HG02973 (cell line): ENCODE measurements around the gene PIM1.

Source experiments
- ATAC-seq: cut with Tn5 transposase; IDR thresholded peaks from one replicate; pipeline ENCODE4 v1.9.1; 2021; ENCODE audit warnings: moderate library complexity; ENCODE audit not compliant: unreplicated experiment

Gene PIM1

DNA sequence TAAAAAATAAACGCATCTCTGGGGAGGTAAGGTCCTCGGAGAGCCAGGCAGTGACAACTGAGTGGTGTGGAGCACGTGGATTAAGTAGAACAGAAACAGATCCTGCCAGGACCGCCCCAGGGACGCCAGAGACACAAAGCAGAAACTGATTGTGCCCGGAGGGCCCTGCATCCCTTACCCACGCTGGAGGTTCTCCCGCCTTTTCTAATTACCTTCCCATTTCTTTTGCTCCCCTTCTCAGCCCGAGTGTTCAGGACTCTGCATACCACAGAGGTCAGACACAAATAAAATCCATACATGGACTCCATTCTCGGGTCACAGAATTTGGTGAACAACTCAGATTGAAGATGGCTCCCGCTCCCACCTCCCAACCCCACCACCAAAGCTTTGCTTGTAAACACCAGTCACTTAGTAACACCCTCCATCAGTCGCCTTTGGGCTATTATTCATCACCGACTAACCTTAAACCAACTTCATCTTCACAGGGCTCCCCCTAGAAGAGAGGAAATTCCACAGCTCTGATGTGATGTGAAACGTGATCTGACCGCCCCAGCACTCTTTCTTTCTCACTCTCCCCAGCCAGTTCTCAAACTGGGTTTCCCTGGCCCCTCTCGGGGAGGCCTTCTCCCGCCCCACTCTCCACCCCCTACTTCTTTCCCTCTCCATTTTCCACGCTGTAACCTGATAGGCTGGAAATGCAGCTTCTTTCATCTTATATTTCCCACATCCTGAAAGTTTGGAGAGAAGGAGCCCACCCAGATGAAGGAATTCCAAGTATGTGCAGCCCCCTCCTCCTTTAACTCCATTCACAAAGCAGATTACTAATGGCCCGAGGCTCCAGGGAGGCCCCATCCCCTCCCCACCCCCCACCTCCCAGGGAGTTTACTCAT, 32.5 kb upstream of the PIM1 start:
- no peak for ATAC-seq

DNA sequence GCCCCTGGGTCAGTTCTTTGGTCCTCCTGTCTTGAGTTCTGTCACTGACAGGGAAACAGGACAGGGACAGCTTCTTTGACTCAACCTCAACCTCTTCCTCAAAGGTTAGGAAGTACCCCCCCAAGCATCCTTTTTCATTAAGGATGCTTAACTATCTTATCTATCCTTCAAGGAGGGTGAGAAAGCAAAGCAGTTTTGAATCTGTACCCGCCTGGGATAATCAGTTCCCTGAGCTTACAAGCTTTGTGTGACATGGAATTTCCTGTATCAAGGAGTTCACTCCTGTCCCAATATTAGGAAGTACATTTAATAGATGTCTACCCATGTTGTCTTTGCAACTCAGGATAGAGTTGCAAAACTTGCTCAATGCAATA, 31.1 kb upstream of the PIM1 start:
- no peak for ATAC-seq

DNA sequence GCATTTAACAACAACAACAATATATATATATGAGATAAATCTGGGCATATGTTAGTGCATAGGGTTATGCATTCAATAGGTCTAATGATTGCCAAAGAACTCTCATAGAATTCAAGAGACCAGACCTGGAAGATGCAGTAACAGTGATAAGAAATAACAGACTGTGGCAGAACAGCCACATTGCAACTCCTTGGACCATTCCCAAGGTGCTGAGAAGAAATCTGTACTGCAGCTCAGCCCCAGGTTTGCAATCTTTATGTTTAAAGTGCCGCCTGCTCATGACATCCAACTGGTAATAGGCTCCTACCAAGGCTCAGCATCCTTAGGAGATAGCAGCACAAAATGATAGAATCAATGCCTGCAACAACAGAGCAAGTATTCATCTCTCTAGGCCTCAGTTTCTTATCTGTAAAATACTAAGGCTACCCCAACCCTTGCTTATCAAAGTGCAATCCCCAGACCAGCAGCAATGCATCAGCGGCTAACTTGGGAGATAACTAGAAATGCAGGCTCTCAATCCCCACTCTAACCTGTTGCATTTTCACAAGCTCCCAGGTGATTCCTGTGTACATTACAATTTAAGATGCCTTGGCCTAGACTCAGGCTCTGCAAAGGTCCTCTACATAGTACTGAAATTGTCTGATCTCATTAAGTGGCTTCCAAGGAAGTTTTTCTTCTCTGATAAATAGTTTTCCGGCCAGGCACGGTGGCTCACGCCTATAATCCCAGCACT, 30.6 kb upstream of the PIM1 start:
- no peak for ATAC-seq

DNA sequence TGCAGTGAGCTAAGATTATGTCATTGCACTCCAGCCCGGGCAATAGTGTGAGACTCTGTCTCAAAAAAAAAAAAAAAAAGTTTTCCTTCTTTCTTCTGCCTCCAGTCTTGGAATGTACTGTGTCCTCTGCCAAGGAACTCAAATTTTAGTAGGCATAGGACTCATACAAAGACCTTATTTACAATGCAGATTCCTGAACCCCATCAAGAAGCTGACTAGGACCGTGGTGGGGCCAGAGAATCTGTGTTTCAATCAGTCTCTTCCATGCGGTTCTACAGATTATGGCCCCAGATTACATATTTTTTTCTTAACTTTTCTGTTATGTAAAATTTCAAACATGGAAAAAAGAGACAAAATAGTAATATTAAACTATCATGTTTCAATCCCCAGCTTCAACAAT, 29.8 kb upstream of the PIM1 start:
- ATAC-seq: no peak

DNA sequence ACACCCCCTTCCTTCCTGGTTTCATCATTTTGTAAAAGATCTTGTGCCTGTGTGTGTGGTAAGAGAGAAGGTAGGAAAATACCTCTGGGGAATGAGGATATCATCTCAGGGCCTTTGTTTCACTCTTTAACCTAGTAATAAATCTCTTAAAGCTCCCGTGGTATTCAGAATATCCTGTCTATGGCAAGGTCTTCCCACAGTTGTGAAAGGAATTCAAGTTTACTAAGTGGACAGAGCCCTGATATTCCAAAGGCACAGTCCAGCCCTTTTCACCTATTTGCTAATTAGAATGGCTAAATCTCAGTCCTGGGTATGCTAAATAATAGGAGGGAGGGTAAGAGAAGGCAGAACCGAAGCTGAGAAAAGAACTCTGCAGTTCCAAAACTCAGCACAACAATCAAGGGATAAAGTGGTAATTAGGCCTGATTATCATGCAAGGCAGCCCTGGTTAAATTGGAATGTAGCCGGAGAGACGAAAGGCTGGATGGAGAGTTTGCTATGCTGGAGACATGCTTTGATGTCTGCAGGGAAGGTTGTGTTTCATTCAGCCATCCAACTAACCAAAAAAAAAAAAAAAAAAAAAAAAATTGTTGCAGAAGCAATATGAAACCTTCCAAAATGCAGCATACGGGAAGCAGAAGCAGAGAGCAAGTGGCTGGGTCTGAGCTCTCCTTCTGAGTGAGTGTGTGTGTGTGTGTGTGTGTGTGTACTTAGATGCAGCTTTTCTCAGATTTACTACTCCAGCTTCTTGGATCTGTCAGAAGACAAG, 28.5 kb upstream of the PIM1 start:
- ATAC-seq: no peak

DNA sequence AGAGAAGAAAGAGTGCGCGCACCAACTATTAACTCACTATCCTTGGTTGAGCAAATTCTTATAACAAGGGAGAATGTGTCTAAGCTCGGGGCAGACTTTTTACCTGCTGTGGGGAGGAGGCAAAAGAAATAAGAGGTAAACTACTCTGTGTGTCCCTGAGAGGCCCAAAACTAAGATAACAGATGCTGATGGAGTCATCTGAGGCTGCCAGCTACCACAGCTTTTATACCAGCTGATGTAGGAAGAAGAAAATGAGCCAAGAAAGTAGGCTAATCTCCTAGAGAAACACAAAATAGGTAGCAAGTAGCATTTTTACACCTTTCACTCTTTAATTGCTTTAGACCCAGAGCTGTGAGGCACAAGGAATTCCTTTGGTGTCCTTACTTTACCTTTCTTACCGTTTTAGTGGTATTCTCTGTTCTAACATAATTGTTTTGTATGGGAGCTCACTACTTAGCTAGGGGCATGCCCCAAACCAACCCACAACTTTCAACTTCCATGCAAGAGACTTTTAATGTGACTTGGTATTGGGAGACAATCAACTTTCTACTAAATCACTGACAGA, 27.8 kb upstream of the PIM1 start:
- no peak for ATAC-seq

DNA sequence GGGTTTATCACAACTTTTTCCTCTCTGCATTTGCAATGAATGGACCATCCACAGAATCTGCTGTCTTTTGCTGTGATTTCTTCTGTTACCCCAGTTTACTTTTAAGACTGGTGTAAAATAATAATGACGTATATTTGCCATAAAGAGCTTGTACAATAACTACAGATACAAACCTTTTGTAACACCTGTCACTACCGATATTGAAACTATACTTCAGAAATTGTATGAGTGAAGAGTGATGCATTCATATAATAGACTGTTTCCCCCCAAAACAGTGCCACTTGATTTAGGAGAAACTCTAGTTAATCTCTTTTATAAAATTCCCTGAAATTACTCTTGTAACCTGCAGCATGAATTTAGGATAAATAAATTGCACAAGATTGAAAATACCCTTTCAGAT, 26.4 kb upstream of the PIM1 start:
- no peak for ATAC-seq

DNA sequence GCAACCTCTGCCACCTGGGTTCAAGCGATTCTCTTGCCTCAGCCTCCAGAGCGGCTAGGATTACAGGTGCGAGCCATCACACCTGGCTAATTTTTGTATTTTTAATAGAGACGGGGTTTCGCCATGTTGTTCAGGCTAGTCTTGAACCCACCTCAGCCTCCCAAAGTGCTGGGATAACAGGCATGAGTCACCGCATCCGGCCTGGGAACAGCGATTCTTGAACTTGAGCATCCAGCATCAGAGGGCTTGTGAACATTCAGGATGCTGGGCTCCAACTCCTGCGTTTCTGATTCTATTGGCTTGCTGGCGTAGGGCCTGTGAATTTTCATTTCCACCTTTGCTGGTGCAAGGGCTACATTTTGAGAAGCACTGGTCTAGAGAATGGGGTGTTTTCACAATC, 24.5 kb upstream of the PIM1 start:
- no peak for ATAC-seq

DNA sequence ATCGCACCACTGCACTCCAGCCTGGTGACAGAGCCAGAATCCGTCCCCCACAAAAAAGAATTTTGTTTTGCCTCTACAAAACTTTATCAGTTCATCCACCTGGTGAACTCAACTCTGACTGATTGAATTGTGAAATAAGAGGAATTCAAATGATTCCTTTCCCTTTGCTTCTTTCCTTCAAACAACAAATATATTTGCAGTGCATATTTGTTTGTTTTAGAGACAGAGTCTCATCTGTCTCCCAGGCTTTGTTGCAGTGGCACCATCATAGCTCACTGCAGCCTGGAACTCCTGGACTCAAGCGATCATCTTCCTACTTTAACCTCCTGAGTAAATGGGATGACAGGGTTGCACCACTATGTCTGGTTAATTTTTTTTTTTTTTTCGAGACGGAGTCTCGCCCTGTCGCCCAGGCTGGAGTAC, 23.2 kb upstream of the PIM1 start:
- no peak for ATAC-seq

DNA sequence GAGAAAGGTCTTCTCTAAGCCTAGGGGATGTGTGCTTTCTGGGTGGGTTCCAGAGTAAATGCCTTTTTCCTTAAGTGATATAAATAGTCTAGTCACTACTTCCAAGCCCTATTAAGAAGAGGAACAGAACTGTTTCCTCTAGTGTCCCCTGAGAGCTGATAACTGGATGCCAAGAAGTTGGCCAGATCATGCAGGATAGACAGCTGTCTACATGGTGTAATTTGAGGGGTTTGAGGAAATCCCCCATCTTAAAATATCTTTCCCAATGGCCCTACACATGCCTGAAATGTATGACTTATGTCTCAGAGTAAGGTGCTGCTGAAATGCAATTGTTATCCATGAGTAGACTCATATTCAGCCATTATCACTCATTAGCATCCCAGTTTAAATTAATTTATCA, 20.2 kb upstream of the PIM1 start:
- ATAC-seq: no peak

DNA sequence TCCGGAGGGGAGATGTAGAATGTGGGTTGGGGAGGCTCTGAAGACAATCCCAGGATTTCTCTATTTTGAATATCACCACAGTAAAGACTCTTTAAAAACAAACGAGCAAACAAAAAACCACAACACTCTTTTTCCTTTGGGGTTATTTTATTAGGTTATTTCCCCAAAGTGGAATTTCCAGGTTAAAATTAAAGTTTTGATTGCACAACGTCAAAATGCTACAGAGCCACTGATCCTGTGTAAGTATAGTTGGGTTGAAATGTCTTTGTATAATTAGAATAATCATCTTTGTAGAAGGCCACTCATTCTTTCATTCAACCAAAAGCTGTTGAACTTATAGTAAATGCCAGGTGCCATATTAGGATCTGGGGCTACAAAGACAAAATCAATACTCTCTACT, 19.6 kb upstream of the PIM1 start:
- no peak for ATAC-seq

DNA sequence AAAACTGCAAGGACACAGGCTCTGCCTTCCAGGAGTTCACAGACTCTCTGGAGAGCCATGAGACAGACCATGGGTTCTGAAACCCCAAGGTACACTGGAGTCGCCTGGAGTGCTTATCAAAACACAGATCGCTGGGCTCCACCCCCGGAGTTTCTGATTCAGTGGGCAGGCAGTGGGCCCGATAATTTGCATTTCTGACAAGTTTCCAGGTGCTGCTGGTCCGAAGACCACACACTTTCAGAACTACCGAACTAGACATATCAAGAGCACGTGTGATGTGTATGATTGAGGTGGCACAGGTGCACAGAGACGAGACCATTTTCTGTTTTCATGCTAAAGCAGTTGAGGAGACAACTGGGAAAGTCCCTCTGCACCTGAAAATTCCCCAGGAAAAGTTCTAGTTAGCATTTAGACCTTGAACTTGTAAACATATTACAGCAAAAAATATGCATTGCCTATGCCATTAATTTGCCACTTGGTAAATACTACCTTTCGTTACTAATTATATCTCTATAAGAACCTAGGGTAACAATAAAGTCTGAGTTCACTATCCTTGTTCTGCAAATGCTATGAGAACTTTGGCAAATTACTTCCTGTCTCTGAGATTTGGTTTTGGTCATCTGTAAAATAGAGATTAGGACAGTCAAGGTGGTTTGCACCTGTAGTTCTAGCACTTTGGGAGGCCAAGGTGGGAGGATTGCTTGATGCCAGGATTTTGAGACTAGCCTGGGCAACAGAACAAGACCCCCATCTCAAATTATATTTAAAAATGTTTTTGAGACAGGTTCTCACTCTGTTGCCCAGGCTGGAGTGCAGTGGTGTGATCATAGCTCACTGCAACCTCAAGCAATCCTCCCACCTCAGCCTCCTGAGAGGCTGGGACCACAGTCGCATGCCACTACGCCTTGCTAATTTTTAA, 14.3 kb upstream of the PIM1 start:
- ATAC-seq: peak; percentile 93

DNA sequence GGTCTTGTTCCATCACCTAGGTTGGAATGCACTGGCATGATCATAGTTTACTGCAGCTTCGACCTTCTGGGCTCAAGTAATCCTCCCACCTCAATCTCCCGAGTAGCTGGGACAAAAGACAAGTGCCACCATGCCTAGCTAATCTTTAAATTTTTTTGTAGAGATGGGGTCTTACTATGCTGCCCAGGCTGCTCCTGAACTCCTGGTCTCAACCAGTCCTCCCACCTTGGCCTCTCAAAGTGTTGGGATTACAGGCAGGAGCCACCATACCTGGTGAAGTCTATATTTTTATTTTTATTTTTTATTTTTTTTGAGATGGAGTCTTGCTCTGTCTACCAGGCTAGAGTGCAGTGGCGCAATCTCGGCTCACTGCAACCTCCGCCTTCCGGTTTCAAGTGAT, 11.4 kb upstream of the PIM1 start:
- ATAC-seq: no peak

DNA sequence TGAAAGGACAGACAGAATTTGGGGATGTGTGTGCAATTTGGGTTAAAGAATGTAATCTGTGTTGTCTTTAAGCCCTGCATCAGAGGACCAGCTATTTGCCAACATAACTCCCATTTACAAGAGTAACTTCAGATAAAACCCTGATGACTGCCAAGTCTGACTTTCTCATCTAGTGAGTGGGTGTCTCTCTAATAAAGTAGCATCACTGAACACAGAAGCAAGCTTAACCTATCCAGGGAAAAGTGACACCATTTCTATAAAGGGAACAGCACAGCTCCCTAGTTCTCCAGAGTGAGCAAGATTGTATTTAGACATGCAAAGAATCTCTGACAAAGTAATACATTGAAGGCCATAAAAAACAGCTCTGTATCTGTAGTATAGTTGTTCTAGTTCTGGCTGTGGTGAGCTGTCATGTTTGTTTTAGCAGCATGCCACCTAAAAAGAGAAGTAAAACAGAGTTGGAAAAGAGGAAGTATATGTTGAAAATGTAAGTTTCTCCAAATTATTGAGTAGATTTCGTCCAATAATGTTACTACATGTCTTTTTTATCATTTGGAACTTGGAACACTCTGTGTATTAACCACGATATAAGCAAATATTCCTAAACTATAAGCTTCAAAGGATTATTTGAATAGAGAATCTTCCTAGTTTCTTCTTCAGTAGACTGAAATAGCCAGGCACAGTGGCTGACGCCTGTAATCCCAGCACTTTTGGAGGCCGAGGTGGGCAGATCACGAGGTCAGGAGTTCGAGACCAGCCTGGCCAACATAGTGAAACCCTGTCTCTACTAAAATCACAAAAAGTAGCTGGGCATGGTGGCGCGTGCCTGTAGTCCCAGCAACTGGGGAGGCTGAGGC, 8.8 kb upstream of the PIM1 start:
- ATAC-seq: peak; percentile 60

DNA sequence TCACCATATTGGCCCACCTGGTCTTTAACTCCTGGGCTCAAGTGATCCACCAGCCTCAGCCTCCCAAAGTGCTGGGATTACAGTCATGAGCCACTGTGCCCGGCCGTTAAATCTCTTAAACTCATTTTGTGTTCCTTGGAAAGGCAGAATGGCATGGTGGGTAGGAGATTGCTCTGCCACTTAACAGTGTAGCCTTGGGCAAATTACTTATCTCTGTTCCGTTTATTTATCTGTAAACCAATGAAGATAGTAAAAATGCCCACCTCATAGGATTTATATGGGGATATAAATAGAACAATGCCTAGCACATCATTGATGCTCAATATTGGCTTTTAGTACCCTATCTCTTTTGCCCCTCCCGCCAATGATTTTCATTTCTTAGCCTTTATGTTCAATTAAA, 7.2 kb upstream of the PIM1 start:
- no peak for ATAC-seq

DNA sequence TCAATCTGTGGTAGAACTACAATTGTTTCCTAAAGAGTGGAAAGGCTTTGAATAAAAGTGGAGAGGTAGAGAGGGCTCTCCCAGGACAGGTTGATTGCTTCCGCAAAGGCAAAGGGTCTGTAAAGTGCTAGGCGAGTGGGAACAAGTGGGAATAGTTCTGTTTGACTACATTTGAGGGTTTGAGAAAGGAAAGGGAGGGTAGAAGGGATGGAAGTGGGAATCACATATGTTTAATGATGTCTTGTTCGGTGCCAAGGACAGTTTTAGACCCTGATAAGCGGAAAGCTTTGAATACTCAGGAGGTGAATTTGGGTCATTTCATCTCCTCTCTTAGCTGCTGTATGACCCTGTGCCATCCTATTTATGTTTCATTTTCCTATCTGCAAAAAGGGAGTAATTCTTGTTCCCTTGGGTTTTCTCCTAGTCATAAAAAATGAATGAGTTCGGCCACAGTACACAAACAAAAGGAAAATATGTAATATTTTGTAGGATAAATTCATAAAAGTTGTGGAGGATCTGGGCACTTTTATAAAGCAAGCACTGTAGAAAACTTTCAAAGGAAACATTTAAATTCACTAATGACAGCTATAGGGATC, 1.7 kb upstream of the PIM1 start:
- no peak for ATAC-seq

DNA sequence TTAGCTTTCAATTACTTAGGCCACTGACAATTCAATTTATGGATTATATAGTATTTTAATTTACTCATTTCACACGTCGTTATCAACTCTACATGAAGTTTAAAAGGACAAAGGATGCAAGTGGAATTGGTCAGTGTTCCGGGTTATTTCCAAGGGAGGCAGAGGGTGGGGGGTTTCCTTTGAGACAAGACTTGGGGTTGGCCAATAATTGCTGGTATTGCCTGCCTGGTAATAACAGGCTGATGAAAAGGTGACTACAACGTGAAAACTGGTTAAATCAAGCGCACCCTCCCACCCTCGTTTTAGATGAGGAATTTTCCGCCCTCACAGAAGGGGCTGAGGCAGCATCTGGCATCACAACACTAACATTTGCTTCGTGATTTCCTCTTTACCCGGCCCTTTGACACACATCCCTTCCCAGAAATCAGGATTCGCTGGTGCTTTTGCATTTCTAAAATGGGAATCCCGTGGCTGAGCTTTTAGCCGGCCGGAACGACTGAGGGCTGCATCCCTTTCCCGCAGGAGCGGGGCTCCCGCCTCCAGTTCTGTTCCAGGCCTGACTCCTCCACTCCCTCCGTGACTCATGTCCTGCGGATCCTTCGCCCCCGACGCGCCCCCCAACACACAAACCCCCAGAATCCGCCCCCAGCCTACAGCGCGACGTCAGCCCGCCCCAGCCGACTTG, 999 bp upstream of the PIM1 start:
- ATAC-seq: no peak
